ENCODE results near the gene TK1. TPM values are rescaled to one million over a fixed set of nuclear protein-coding genes. Genes with fewer than 3 reads are reported as not detected.

Gene TK1
- total RNA-seq, 1 experiment from 2014 or later: 72.5 TPM

DNA sequence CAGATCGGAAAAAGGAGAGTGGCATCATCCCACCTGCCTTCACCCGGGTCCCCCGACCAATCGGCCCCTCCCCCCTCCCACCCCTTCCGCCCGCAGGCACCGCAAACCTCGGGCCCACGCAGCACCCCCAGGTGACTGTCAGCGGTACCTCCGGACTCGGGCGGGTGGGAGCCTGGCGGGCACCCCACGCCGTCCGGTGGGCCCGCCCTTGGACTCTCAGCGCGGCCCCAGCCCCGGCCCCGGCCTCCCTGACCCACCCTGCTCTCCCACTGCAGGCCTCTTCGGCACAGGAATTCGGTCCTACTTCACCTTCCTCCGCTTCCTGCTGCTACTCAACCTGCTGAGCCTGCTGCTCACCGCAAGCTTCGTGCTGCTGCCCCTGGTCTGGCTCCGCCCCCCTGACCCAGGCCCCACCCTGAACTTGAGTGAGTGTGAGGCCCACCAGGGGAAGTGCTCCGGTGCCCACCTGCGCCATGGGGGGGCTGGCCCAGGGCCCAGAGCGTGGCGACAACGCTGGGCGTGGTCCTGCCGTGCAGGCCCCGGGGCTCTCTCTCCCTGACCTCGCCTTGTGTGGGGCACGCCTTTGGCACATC, 54.7 kb downstream of the TK1 start:
- H3K9me3 Mint-ChIP-seq: no peaks in the 10 kb centered on the region
- ATAC-seq (peak; percentile 10), DNase-seq (ENCODE audit: low spot score) (peak; percentile 61)
- H3K27me3 Mint-ChIP-seq (ENCODE audit: low read depth): peaks cover 17% of the 10 kb centered on the region
- no peaks in the 10 kb centered on the region for H3K36me3 Mint-ChIP-seq
- ChIA-PET CTCF (interaction anchor here (0.7 to 1.3 kb wide), 5 partner anchors 8 to 52 kb away, joined by 3 to 6 read pairs (median 4); no protein-coding TSS in a partner anchor), POLR2A (interaction anchor here (1.1 kb wide), 1 partner anchor 55 kb away, joined by 4 read pairs; the partner anchor contains the start of genes AFMID and TK1)
- H3K27ac Mint-ChIP-seq: no peak overlapping the region
- peaks cover 31% of the 10 kb centered on the region for H3K4me1 Mint-ChIP-seq
- peak overlapping the region; percentile 55 for H3K4me3 Mint-ChIP-seq
- peak; percentile 45; the same call in 1 of the 2 replicates for TF ChIP-seq ZNF423 (CRISPR knock-in tag; IDR thresholded peaks at IDR 0.05)
- no peak for TF ChIP-seq ZNF219 (CRISPR knock-in tag; IDR thresholded peaks at IDR 0.05; ENCODE audit: borderline replicate concordance)

DNA sequence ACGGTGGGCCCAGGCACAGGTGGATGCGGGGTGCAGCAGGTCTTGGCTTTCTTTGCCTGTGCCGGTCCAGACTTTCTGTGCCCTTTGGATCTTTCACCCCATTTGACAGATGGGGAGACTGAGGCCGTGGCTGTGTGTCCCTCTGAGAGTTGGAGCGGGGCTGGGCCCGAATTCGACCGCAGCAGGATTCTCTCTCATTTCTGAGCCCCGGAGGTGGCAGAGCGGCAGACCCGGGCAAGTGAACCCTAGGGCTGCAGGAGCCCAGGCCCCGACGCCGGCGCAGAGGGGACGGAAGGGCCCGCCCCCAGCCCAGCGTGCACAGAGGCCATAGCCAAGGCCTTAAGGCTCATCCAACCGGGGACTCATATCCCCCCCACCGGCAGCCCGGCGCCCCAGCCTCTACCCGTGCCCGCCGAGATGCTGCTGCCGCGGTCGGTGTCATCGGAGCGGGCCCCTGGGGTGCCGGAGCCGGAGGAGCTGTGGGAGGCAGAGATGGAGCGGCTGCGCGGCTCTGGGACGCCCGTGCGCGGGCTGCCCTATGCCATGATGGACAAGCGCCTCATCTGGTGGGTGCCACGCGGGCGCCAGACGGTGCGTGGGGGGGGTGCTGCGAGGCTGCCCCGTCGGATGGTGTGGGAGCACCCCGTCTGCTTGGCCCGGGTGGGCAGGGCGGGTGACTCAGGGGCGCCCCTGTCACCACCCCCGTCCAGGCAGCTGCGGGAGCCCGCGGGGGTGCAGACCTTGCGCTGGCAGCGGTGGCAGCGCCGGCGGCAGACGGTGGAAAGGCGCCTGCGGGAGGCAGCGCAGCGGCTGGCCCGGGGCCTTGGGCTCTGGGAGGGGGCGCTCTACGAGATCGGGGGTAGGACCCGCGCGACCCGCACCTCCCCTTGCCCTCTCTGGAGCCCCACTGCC, 55.4 kb downstream of the TK1 start:
- peaks cover 34% of the 10 kb centered on the region for H3K4me1 Mint-ChIP-seq
- H3K27me3 Mint-ChIP-seq (ENCODE audit: low read depth): peaks cover 17% of the 10 kb centered on the region
- no peaks in the 10 kb centered on the region for H3K36me3 Mint-ChIP-seq
- H3K4me3 Mint-ChIP-seq: peak overlapping the region; percentile 44
- TF ChIP-seq, protein P1, sequence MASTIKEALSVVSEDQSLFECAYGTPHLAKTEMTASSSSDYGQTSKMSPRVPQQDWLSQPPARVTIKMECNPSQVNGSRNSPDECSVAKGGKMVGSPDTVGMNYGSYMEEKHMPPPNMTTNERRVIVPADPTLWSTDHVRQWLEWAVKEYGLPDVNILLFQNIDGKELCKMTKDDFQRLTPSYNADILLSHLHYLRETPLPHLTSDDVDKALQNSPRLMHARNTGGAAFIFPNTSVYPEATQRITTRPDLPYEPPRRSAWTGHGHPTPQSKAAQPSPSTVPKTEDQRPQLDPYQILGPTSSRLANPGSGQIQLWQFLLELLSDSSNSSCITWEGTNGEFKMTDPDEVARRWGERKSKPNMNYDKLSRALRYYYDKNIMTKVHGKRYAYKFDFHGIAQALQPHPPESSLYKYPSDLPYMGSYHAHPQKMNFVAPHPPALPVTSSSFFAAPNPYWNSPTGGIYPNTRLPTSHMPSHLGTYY (CRISPR knock-in tag; IDR thresholded peaks at IDR 0.05): no peak
- TF ChIP-seq NR3C1 (CRISPR knock-in tag; conservative IDR thresholded peaks at IDR 0.05; ENCODE audit: low read depth) (no peak), SP1 (CRISPR knock-in tag; conservative IDR thresholded peaks at IDR 0.05) (no peak), CBFB (CRISPR knock-in tag; IDR thresholded peaks at IDR 0.05; ENCODE audit: low read depth) (no peak), NR1H2 (CRISPR knock-in tag; IDR thresholded peaks at IDR 0.05) (no peak), ZNF263 (CRISPR knock-in tag; IDR thresholded peaks at IDR 0.05; ENCODE audit: low read depth) (no peak), NFYB (CRISPR knock-in tag; conservative IDR thresholded peaks at IDR 0.05; ENCODE audit: low read depth) (no peak)
- TF ChIP-seq, protein P2, sequence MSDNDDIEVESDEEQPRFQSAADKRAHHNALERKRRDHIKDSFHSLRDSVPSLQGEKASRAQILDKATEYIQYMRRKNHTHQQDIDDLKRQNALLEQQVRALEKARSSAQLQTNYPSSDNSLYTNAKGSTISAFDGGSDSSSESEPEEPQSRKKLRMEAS (CRISPR knock-in tag; IDR thresholded peaks at IDR 0.05): 0 out of 2 replicates have a peak, but pooled peaks have one; percentile 30
- TF ChIP-seq, protein P3, sequence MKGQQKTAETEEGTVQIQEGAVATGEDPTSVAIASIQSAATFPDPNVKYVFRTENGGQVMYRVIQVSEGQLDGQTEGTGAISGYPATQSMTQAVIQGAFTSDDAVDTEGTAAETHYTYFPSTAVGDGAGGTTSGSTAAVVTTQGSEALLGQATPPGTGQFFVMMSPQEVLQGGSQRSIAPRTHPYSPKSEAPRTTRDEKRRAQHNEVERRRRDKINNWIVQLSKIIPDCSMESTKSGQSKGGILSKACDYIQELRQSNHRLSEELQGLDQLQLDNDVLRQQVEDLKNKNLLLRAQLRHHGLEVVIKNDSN (CRISPR knock-in tag; IDR thresholded peaks at IDR 0.05): no peak
- TF ChIP-seq, protein P4, sequence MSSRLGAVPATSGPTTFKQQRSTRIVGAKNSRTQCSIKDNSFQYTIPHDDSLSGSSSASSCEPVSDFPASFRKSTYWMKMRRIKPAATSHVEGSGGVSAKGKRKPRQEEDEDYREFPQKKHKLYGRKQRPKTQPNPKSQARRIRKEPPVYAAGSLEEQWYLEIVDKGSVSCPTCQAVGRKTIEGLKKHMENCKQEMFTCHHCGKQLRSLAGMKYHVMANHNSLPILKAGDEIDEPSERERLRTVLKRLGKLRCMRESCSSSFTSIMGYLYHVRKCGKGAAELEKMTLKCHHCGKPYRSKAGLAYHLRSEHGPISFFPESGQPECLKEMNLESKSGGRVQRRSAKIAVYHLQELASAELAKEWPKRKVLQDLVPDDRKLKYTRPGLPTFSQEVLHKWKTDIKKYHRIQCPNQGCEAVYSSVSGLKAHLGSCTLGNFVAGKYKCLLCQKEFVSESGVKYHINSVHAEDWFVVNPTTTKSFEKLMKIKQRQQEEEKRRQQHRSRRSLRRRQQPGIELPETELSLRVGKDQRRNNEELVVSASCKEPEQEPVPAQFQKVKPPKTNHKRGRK (CRISPR knock-in tag; IDR thresholded peaks at IDR 0.05; ENCODE audit: borderline replicate concordance): no peak
- TF ChIP-seq, protein P5, sequence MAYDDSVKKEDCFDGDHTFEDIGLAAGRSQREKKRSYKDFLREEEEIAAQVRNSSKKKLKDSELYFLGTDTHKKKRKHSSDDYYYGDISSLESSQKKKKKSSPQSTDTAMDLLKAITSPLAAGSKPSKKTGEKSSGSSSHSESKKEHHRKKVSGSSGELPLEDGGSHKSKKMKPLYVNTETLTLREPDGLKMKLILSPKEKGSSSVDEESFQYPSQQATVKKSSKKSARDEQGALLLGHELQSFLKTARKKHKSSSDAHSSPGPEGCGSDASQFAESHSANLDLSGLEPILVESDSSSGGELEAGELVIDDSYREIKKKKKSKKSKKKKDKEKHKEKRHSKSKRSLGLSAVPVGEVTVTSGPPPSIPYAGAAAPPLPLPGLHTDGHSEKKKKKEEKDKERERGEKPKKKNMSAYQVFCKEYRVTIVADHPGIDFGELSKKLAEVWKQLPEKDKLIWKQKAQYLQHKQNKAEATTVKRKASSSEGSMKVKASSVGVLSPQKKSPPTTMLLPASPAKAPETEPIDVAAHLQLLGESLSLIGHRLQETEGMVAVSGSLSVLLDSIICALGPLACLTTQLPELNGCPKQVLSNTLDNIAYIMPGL (CRISPR knock-in tag; IDR thresholded peaks at IDR 0.05): peak; percentile 42; the same call in 1 of the 2 replicates
- TF ChIP-seq, protein P6, sequence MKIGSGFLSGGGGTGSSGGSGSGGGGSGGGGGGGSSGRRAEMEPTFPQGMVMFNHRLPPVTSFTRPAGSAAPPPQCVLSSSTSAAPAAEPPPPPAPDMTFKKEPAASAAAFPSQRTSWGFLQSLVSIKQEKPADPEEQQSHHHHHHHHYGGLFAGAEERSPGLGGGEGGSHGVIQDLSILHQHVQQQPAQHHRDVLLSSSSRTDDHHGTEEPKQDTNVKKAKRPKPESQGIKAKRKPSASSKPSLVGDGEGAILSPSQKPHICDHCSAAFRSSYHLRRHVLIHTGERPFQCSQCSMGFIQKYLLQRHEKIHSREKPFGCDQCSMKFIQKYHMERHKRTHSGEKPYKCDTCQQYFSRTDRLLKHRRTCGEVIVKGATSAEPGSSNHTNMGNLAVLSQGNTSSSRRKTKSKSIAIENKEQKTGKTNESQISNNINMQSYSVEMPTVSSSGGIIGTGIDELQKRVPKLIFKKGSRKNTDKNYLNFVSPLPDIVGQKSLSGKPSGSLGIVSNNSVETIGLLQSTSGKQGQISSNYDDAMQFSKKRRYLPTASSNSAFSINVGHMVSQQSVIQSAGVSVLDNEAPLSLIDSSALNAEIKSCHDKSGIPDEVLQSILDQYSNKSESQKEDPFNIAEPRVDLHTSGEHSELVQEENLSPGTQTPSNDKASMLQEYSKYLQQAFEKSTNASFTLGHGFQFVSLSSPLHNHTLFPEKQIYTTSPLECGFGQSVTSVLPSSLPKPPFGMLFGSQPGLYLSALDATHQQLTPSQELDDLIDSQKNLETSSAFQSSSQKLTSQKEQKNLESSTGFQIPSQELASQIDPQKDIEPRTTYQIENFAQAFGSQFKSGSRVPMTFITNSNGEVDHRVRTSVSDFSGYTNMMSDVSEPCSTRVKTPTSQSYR (CRISPR knock-in tag; IDR thresholded peaks at IDR 0.05): no peak
- ATAC-seq: no peak
- no peaks in the 10 kb centered on the region for H3K9me3 Mint-ChIP-seq
- POLR2A ChIA-PET: no interaction called here
- CTCF ChIA-PET: interaction anchor here (0.7 to 4.6 kb wide), 9 partner anchors 8 to 53 kb away, joined by 3 to 65 read pairs (median 5); no protein-coding TSS in a partner anchor
- no peak overlapping the region for H3K27ac Mint-ChIP-seq
- no peak for DNase-seq (ENCODE audit: low spot score)

Measured in WTC11 (cell line).